Midbrain (tissue), 1 donor: ENCODE results near the gene PCDHGA5.
"Not testable (repeated sequence)": the region's sequence is repeated elsewhere in the genome, so short reads cannot be mapped to it uniquely, and the experiment has no call there.

Experiments
- DNase-seq: peaks from one replicate; lab custom pipeline; 2025; lab: John Stamatoyannopoulos, UW

The PCDHGA5 gene

GRCh38 chr5:141414548-141415274 is 50.7 kb downstream of the PCDHGA5 start:
- DNase-seq: not testable (repeated sequence)

DNA sequence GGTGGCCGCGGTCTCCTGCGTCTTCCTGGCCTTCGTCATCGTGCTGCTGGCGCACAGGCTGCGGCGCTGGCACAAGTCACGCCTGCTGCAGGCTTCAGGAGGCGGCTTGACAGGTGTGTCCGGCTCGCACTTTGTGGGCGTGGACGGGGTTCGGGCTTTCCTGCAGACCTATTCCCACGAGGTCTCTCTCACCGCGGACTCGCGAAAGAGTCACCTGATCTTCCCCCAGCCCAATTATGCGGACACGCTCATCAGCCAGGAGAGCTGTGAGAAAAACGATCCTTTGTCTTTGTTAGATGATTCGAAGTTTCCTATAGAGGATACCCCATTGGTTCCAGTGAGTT is 51.3 kb downstream of the PCDHGA5 start:
- not testable (repeated sequence) for DNase-seq
